Uterus (tissue), 2 donors: Measurements from ENCODE around the gene ERO1B.

Experiments
- CTCF ChIP-seq, 4 experiments: fragments of 200-600 bp in 2 of 4; fragments of 450-650 bp in 2 of 4; sonication (generic) in 2 of 4; IDR thresholded peaks; one replicate each; pipeline ENCODE4 v1.5.1; 2016 to 2019; ENCODE audit warnings: antibody characterized with exemption in 4 of 4, mild to moderate bottlenecking in 2 of 4, moderate library complexity in 1 of 4
- POLR2A ChIP-seq, 2 donors: fragments of 450-650 bp; IDR thresholded peaks; one replicate each; pipeline ENCODE4 v1.6.1; 2016; ENCODE audit warnings: antibody characterized with exemption in 2 of 2, mild to moderate bottlenecking in 1 of 2, moderate library complexity in 1 of 2

- TF ChIP-seq POLR2A (IDR thresholded peaks at IDR 0.05) (no peak), CTCF (IDR thresholded peaks at IDR 0.05) (no peak)
These were observed 102.1 kb downstream of the ERO1B start for GRCh38 chr1:236179634-236180033.
